OCI-LY3 (cell line): ENCODE data around the gene NFIA.

Source experiments
- H2AFZ ChIP-seq: fragments of 200-600, 300-600 bp; shearing (Covaris generic); 2 replicates; pipeline ENCODE4 v1.6.0; 2014; ENCODE audit warnings: antibody characterized with exemption, low read depth, low read length
- H3K27ac ChIP-seq: fragments of 200-600, 300-600 bp; sonication (generic); 2 replicates; pipeline ENCODE4 v1.5.1; 2014; ENCODE audit warnings: mild to moderate bottlenecking, low read length, moderate library complexity, mixed read lengths
- H3K27me3 ChIP-seq: fragments of 200-600, 300-600 bp; sonication (generic); 2 replicates; pipeline ENCODE4 v1.6.1; 2014; ENCODE audit warnings: low read depth, low read length, mixed read lengths
- H3K36me3 ChIP-seq: fragments of 200-600, 300-600 bp; sonication (generic); replicated peaks from 2 replicates; pipeline ENCODE3; 2014; ENCODE audit warnings: low read depth, low read length, mixed read lengths
- H3K4me1 ChIP-seq: fragments of 300-600, 200-600 bp; sonication (generic); 2 replicates; pipeline ENCODE4 v1.6.1; 2014; ENCODE audit warnings: low read length, mixed read lengths
- H3K4me2 ChIP-seq: fragments of 200-600, 300-600 bp; sonication (generic); 2 replicates; pipeline ENCODE4 v1.6.1; 2014; ENCODE audit warnings: low read length, mixed read lengths
- H3K4me3 ChIP-seq: fragments of 300-600, 200-600 bp; sonication (generic); 2 replicates; pipeline ENCODE4 v1.5.1; 2014; ENCODE audit warnings: antibody characterized with exemption, mild to moderate bottlenecking, low read length, moderate library complexity
- H3K79me2 ChIP-seq: fragments of 300-600, 200-600 bp; shearing (Covaris generic); 2 replicates; pipeline ENCODE4 v1.6.1; 2014; ENCODE audit warnings: mild to moderate bottlenecking, low read length, mixed read lengths
- H3K9ac ChIP-seq: fragments of 300-600, 200-600 bp; shearing (Covaris generic); 2 replicates; pipeline ENCODE4 v1.6.0; 2014; ENCODE audit warnings: mild to moderate bottlenecking, low read length, moderate library complexity
- H3K9me3 ChIP-seq: fragments of 200-600, 300-600 bp; shearing (Covaris generic); 2 replicates; pipeline ENCODE4 v1.6.1; 2014; ENCODE audit warnings: low read length, mixed read lengths; ENCODE audit not compliant: insufficient read depth
- H4K20me1 ChIP-seq: fragments of 200-600, 300-600 bp; sonication (generic); 2 replicates; pipeline ENCODE4 v1.6.1; 2016; ENCODE audit warnings: low read length, mixed read lengths; ENCODE audit not compliant: insufficient read depth
- EZH2phosphoT487 ChIP-seq: fragments of 200-600 bp; shearing (Covaris generic); IDR thresholded peaks from 2 replicates; pipeline ENCODE4 v1.6.1; 2018; ENCODE audit warnings: antibody characterized with exemption, mixed run types, low read depth
- TF ChIP-seq, protein P1 (sequence below): fragments of 200-600, 300-600 bp; sonication (generic); IDR thresholded peaks from 2 replicates; pipeline ENCODE4 v1.5.1; 2014; ENCODE audit warnings: antibody characterized with exemption, low read length, low read depth

Gene NFIA

DNA sequence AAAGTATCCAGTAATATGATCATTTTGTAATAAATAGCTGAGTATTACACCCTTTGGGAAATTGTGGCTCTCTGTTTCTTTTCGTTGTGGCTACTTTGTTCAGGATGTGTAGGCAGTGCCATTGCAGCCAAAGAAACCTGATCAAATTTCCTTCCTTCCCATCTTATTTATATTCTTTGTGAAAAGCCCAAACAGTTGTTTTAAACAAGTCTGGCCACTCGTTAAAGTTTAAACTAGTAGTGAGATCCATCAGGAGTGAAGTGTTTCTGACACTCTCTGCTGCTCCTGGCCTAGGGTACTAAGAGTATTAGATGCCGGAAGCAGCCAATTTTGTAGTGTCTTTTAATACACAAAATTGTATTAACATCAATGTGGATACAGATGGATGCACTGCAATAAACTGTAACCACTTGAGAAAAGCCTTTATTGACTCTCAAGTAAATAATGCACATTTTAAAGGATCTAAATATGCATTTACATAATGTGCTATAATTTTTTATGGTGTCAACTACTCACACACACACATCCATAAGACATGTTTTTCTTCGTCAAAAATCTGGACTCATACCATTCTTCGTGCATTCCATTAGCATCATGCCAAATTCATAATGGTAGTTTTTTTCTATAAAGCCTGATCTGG lies 317.9 kb downstream of the NFIA start:
- H3K27ac ChIP-seq: no peak overlapping the region
- no peak for TF ChIP-seq EZH2phosphoT487
- TF ChIP-seq, protein P1, sequence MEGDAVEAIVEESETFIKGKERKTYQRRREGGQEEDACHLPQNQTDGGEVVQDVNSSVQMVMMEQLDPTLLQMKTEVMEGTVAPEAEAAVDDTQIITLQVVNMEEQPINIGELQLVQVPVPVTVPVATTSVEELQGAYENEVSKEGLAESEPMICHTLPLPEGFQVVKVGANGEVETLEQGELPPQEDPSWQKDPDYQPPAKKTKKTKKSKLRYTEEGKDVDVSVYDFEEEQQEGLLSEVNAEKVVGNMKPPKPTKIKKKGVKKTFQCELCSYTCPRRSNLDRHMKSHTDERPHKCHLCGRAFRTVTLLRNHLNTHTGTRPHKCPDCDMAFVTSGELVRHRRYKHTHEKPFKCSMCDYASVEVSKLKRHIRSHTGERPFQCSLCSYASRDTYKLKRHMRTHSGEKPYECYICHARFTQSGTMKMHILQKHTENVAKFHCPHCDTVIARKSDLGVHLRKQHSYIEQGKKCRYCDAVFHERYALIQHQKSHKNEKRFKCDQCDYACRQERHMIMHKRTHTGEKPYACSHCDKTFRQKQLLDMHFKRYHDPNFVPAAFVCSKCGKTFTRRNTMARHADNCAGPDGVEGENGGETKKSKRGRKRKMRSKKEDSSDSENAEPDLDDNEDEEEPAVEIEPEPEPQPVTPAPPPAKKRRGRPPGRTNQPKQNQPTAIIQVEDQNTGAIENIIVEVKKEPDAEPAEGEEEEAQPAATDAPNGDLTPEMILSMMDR: no peak
- H3K4me2 ChIP-seq: no peak overlapping the region
- H3K4me3 ChIP-seq: no peak overlapping the region
- H3K27me3 ChIP-seq: peaks cover 11% of the 10 kb centered on the region; the same call in 1 of the 2 replicates
- no peak overlapping the region for H3K9ac ChIP-seq
- no peaks in the 10 kb centered on the region for H3K9me3 ChIP-seq
- no peaks in the 10 kb centered on the region for H3K36me3 ChIP-seq
- 0 out of 2 replicates have a peak, but pooled peaks cover 3% of the 10 kb centered on the region for H3K4me1 ChIP-seq
- H2AFZ ChIP-seq: no peak overlapping the region
- no peaks in the 10 kb centered on the region for H4K20me1 ChIP-seq
- no peaks in the 10 kb centered on the region for H3K79me2 ChIP-seq

DNA sequence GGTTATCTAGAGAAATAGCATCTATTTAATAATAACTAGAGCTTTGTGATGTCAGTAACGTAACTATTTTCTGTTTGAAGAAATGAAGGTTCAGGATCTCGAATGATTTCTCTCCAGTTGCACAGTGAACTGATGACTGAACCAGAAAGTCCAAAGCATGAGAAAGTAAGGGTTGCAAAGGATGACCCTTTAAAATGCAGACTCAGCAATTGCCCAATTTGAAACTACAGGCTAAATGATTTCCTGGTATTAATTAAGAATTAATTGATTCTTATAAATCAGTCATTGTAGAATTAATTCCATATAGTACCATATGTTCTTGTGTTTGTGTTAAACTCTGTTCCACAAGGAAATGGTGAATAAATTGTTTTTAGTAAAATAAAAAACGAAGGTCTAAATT lies 318.6 kb downstream of the NFIA start:
- no peak overlapping the region for H3K9ac ChIP-seq
- no peak overlapping the region for H3K4me3 ChIP-seq
- H4K20me1 ChIP-seq: no peaks in the 10 kb centered on the region
- peaks cover 11% of the 10 kb centered on the region; the same call in 1 of the 2 replicates for H3K27me3 ChIP-seq
- no peaks in the 10 kb centered on the region for H3K36me3 ChIP-seq
- H3K79me2 ChIP-seq: no peaks in the 10 kb centered on the region
- no peaks in the 10 kb centered on the region for H3K9me3 ChIP-seq
- H3K4me2 ChIP-seq: no peak overlapping the region
- H2AFZ ChIP-seq: no peak overlapping the region
- H3K4me1 ChIP-seq: 0 out of 2 replicates have a peak, but pooled peaks cover 3% of the 10 kb centered on the region
- H3K27ac ChIP-seq: no peak overlapping the region
- TF ChIP-seq, protein P1: no peak
- TF ChIP-seq EZH2phosphoT487: no peak

GRCh38 chr1:61403679-61404596 lies 321.6 kb downstream of the NFIA start:
- H3K9ac ChIP-seq: no peak overlapping the region
- H3K9me3 ChIP-seq: no peaks in the 10 kb centered on the region
- H3K4me2 ChIP-seq: no peak overlapping the region
- H3K27me3 ChIP-seq: peaks cover 11% of the 10 kb centered on the region; the same call in 1 of the 2 replicates
- no peaks in the 10 kb centered on the region for H3K36me3 ChIP-seq
- TF ChIP-seq, protein P1: no peak
- TF ChIP-seq EZH2phosphoT487: no peak
- no peak overlapping the region for H2AFZ ChIP-seq
- H3K79me2 ChIP-seq: no peaks in the 10 kb centered on the region
- H4K20me1 ChIP-seq: no peaks in the 10 kb centered on the region
- H3K27ac ChIP-seq: no peak overlapping the region
- 0 out of 2 replicates have a peak, but pooled peaks cover 3% of the 10 kb centered on the region for H3K4me1 ChIP-seq
- no peak overlapping the region for H3K4me3 ChIP-seq
